NCI-H446 treated with DMSO at 0.1 percent for 48 hours (cell line): ENCODE results near the gene SERPINA3.
"Not testable (repeated sequence)": the region's sequence is repeated elsewhere in the genome, so short reads cannot be mapped to it uniquely, and the experiment has no call there.

Source experiments
- DNase-seq: peaks from one replicate; lab custom pipeline; 2025; lab: John Stamatoyannopoulos, UW

The SERPINA3 gene

GRCh38 chr14:94584591-94585280, 27.5 kb upstream of the SERPINA3 start:
- DNase-seq: no peak

- DNase-seq: no peak
Measured at GRCh38 chr14:94586635-94587034, 25.6 kb upstream of the SERPINA3 start.

- DNase-seq: no peak
Measured at GRCh38 chr14:94588311-94588710, 23.9 kb upstream of the SERPINA3 start.

- DNase-seq: no peak
Measured at GRCh38 chr14:94591073-94591472, 21.1 kb upstream of the SERPINA3 start.

- no peak for DNase-seq
Measured at GRCh38 chr14:94591871-94592270, 20.3 kb upstream of the SERPINA3 start.

GRCh38 chr14:94592457-94592856, 19.7 kb upstream of the SERPINA3 start:
- DNase-seq: no peak

- DNase-seq: no peak
Measured at GRCh38 chr14:94593376-94593748, 18.8 kb upstream of the SERPINA3 start.

GRCh38 chr14:94593749-94594431, 18.3 kb upstream of the SERPINA3 start:
- DNase-seq: no peak

GRCh38 chr14:94594441-94594840, 17.8 kb upstream of the SERPINA3 start:
- no peak for DNase-seq

- no peak for DNase-seq
Measured at GRCh38 chr14:94595912-94596311, 16.3 kb upstream of the SERPINA3 start.

- DNase-seq: no peak
Measured at GRCh38 chr14:94596361-94596760, 15.8 kb upstream of the SERPINA3 start.

GRCh38 chr14:94597788-94598187, 14.4 kb upstream of the SERPINA3 start:
- no peak for DNase-seq

- DNase-seq: no peak
Measured at GRCh38 chr14:94598506-94598815, 13.7 kb upstream of the SERPINA3 start.

GRCh38 chr14:94598816-94599655, 13.2 kb upstream of the SERPINA3 start:
- DNase-seq: no peak

GRCh38 chr14:94599656-94600004, 12.6 kb upstream of the SERPINA3 start:
- DNase-seq: no peak

- DNase-seq: no peak
Measured at GRCh38 chr14:94600148-94600545, 12.0 kb upstream of the SERPINA3 start.

- DNase-seq: no peak
Measured at GRCh38 chr14:94601884-94602391, 10.3 kb upstream of the SERPINA3 start.

- DNase-seq: no peak
Measured at GRCh38 chr14:94602722-94603121, 9.5 kb upstream of the SERPINA3 start.

GRCh38 chr14:94605361-94605760, 6.8 kb upstream of the SERPINA3 start:
- no peak for DNase-seq

- DNase-seq: not testable (repeated sequence)
Measured at GRCh38 chr14:94608966-94609365, 3.2 kb upstream of the SERPINA3 start.

GRCh38 chr14:94611179-94611578, 1.0 kb upstream of the SERPINA3 start:
- no peak for DNase-seq

GRCh38 chr14:94612580-94613554, 676 bp downstream of the SERPINA3 start:
- DNase-seq: no peak
